Dedifferentiated amniotic fluid mesenchymal stem cell (primary cell): ENCODE measurements around the gene SLC35A2.
"Not testable (repeated sequence)": the region's sequence is repeated elsewhere in the genome, so short reads cannot be mapped to it uniquely, and the experiment has no call there.

ENCODE experiments used
- DNase-seq: peaks from one replicate; pipeline ENCODE4 v3.0.0-alpha.2; 2016; ENCODE audit errors: extremely low spot score

Gene SLC35A2

GRCh38 chrX:48902776-48903175 is 8.7 kb downstream of the SLC35A2 start:
- no peak for DNase-seq

GRCh38 chrX:48902135-48902534 is 9.3 kb downstream of the SLC35A2 start:
- no peak for DNase-seq

- no peak for DNase-seq
Observed at GRCh38 chrX:48901069-48901468, 10.4 kb downstream of the SLC35A2 start.

GRCh38 chrX:48899078-48899410 is 12.4 kb downstream of the SLC35A2 start:
- DNase-seq, result no peak

- peak; percentile 92 for DNase-seq
Observed at GRCh38 chrX:48897625-48898306, 13.7 kb downstream of the SLC35A2 start, which contains the start of the genes PQBP1 and TIMM17B. PQBP1 (plus strand) TSS chrX:48897930; CDS start chrX:48898510, 580 bp downstream. TIMM17B (minus strand) TSS chrX:48897768; CDS start chrX:48897749, 19 bp downstream.

- DNase-seq, result peak; percentile 56
Observed at GRCh38 chrX:48897157-48897624, 14.3 kb downstream of the SLC35A2 start.

GRCh38 chrX:48896611-48897011 is 14.8 kb downstream of the SLC35A2 start:
- DNase-seq, result no peak

GRCh38 chrX:48894891-48895290 is 16.6 kb downstream of the SLC35A2 start:
- DNase-seq, result no peak

- DNase-seq, result no peak
Observed at GRCh38 chrX:48893556-48894348, 17.7 kb downstream of the SLC35A2 start.

GRCh38 chrX:48892896-48893295 is 18.6 kb downstream of the SLC35A2 start:
- no peak for DNase-seq

- peak; percentile 70 for DNase-seq
Observed at GRCh38 chrX:48891402-48892288, 19.8 kb downstream of the SLC35A2 start.

GRCh38 chrX:48890934-48891401 is 20.5 kb downstream of the SLC35A2 start:
- no peak for DNase-seq

- DNase-seq, result no peak
Observed at GRCh38 chrX:48890296-48890925, 21.0 kb downstream of the SLC35A2 start.

GRCh38 chrX:48886586-48886985 is 24.9 kb downstream of the SLC35A2 start:
- not testable (repeated sequence) for DNase-seq

GRCh38 chrX:48883729-48884128 is 27.7 kb downstream of the SLC35A2 start:
- DNase-seq, result no peak

- DNase-seq, result not testable (repeated sequence)
Observed at GRCh38 chrX:48876944-48877343, 34.5 kb downstream of the SLC35A2 start.

GRCh38 chrX:48872017-48872416 is 39.4 kb downstream of the SLC35A2 start:
- not testable (repeated sequence) for DNase-seq

GRCh38 chrX:48864210-48864609 is 47.2 kb downstream of the SLC35A2 start:
- DNase-seq, result no peak

GRCh38 chrX:48854898-48855297 is 56.5 kb downstream of the SLC35A2 start:
- no peak for DNase-seq

- not testable (repeated sequence) for DNase-seq
Observed at GRCh38 chrX:48854121-48854804, 57.2 kb downstream of the SLC35A2 start.

GRCh38 chrX:48853494-48853893 is 58.0 kb downstream of the SLC35A2 start:
- not testable (repeated sequence) for DNase-seq
